Gastrocnemius medialis (tissue), 4 donors: ENCODE results near the gene POLE. TPM values are rescaled to one million over a fixed set of nuclear protein-coding genes. Genes with fewer than 3 reads are reported as not detected.
A peak's percentile ranks its signal among the peaks of the same experiment; 100 is the strongest.

Experiments used
- ATAC-seq, 2 donors: fragments of 150-250 bp; one replicate each; pipeline ENCODE4 v1.9.1; 2016
- DNase-seq, 2 donors: peaks; one replicate each; pipeline ENCODE4 v3.0.0-alpha.2; 2019
- H3K27ac ChIP-seq, 4 donors: fragments of 200-600 bp; sonication (generic); 1 replicate in 1 of 4; 2 replicates in 3 of 4; pipeline ENCODE4 v1.5.1; 2016 to 2018; ENCODE audit warnings: mild to moderate bottlenecking in 2 of 4, moderate library complexity in 1 of 4
- H3K27me3 ChIP-seq, 3 donors: fragments of 200-600 bp; sonication (generic) in 2 of 3; 1 replicate in 1 of 3; 2 replicates in 2 of 3; pipeline versions ENCODE4 v1.5.1 to v1.6.0; 2016 to 2019; ENCODE audit warnings: mild to moderate bottlenecking in 1 of 3, moderate library complexity in 1 of 3
- H3K36me3 ChIP-seq, 2 donors: fragments of 200-600 bp; sonication (generic) in 1 of 2; one replicate each; pipeline ENCODE4 v1.5.1; 2017 to 2018
- H3K4me1 ChIP-seq, 2 donors: fragments of 200-600 bp; sonication (generic) in 1 of 2; one replicate each; pipeline ENCODE4 v1.5.1; 2016 to 2017; ENCODE audit warnings: mild to moderate bottlenecking in 2 of 2
- H3K4me3 ChIP-seq, 4 donors: fragments of 200-600 bp; sonication (generic) in 3 of 4; 1 replicate in 1 of 4; 2 replicates in 3 of 4; pipeline ENCODE4 v1.5.1; 2016 to 2019; ENCODE audit warnings: mild to moderate bottlenecking in 2 of 4
- H3K9me3 ChIP-seq, 3 donors: fragments of 200-600 bp; sonication (generic) in 2 of 3; 1 replicate in 1 of 3; 2 replicates in 2 of 3; pipeline ENCODE4 v1.5.1; 2016 to 2019
- CTCF ChIP-seq, 5 experiments: fragments of 450-650 bp in 3 of 5; fragments of 200-600 bp in 2 of 5; sonication (generic) in 2 of 5; IDR thresholded peaks in 4 of 5; conservative IDR thresholded peaks in 1 of 5; 1 replicate in 4 of 5; 2 replicates in 1 of 5; pipeline ENCODE4 v1.5.1; 2016 to 2019; ENCODE audit warnings: antibody characterized with exemption in 5 of 5, mild to moderate bottlenecking in 3 of 5, moderate library complexity in 3 of 5
- POLR2A ChIP-seq, 2 donors: fragments of 450-650 bp; IDR thresholded peaks; one replicate each; pipeline ENCODE4 v1.6.1; 2017; ENCODE audit warnings: antibody characterized with exemption in 2 of 2, mild to moderate bottlenecking in 2 of 2, moderate library complexity in 2 of 2
- in situ Hi-C, 4 donors: fragments of 200-750 bp; cut with MboI; loops; one replicate each; pipeline versions ENCODE4 v1.15.0 to v1.8.0; 2017; ENCODE audit warnings: low sequenced_read_pairs in 4 of 4
- intact Hi-C: fragments of 100-400 bp; cut with DNase I; formaldehyde crosslinking; loops from one replicate; pipeline ENCODE4 v1.15.1; 2023; ENCODE audit warnings: low total_unique reads
- total RNA-seq, 4 donors: library from RNA; depleted of rRNA; stranded (reverse); fragments of >200 nt; gene quantifications; one replicate each; pipeline versions ENCODE4 v1.1.0 to v1.2.3, GENCODE V29; 2016

The POLE gene
- total RNA-seq, 4 donors from 2014 or later, result 7.1 to 18.7 (median 11.1) TPM

GRCh38 chr12:132611620-132612019, 75.5 kb downstream of the POLE start:
- in situ Hi-C loops (loop anchor here in 1 of 4 donors (25.0 kb wide), 1 partner anchor 199 kb away; no protein-coding TSS in a partner anchor), intact Hi-C loops (no loop called here)
- no peak for ATAC-seq
- H3K4me3 ChIP-seq, result no peak overlapping the region
- TF ChIP-seq POLR2A (IDR thresholded peaks at IDR 0.05), result no peak
- TF ChIP-seq CTCF (IDR thresholded peaks at IDR 0.05 in 4 of 5, conservative IDR thresholded peaks at IDR 0.05 in 1 of 5), result no peak
- no peak overlapping the region for H3K27ac ChIP-seq
- no peaks in the 10 kb centered on the region for H3K36me3 ChIP-seq
- DNase-seq, result no peak
- H3K4me1 ChIP-seq, result no peaks in the 10 kb centered on the region
- peaks cover 0 to under 1% (median 0%) of the 10 kb centered on the region in 3 donors for H3K9me3 ChIP-seq
- H3K27me3 ChIP-seq, result peaks cover 45 to 79% (median 56%) of the 10 kb centered on the region in 3 donors

GRCh38 chr12:132610866-132611602, 76.1 kb downstream of the POLE start:
- Histone ChIP-seq H3K4me3 (no peak overlapping the region), H3K27me3 (peaks cover 42 to 79% (median 55%) of the 10 kb centered on the region in 3 donors), H3K27ac (no peak overlapping the region), H3K36me3 (no peaks in the 10 kb centered on the region), H3K9me3 (no peaks in the 10 kb centered on the region), H3K4me1 (no peaks in the 10 kb centered on the region)
- in situ Hi-C loops (loop anchor here in 1 of 4 donors (25.0 kb wide), 1 partner anchor 199 kb away; no protein-coding TSS in a partner anchor), intact Hi-C loops (no loop called here)
- TF ChIP-seq POLR2A (IDR thresholded peaks at IDR 0.05), result no peak
- no peak for TF ChIP-seq CTCF (IDR thresholded peaks at IDR 0.05 in 4 of 5, conservative IDR thresholded peaks at IDR 0.05 in 1 of 5)
- DNase-seq, result no peak
- no peak for ATAC-seq

GRCh38 chr12:132610051-132610759, 76.9 kb downstream of the POLE start, which contains the start of gene LRCOL1:
LRCOL1 (minus strand) TSS chr12:132610582; CDS start chr12:132606251, 4,331 bp downstream.
- H3K27me3 ChIP-seq, result peaks cover 37 to 78% (median 51%) of the 10 kb centered on the region in 3 donors
- DNase-seq (no peak), ATAC-seq (no peak)

More at GRCh38 chr12:132610051-132610759, 76.9 kb downstream of the POLE start, which contains the start of gene LRCOL1:
- TF ChIP-seq CTCF (IDR thresholded peaks at IDR 0.05 in 4 of 5, conservative IDR thresholded peaks at IDR 0.05 in 1 of 5), result no peak
- TF ChIP-seq POLR2A (IDR thresholded peaks at IDR 0.05), result no peak
- H3K4me1 ChIP-seq, result no peaks in the 10 kb centered on the region
- intact Hi-C loops, result no loop called here
- peak within 1 kb of the TSS in 1 of 4 donors; percentile 17 for H3K4me3 ChIP-seq
- in situ Hi-C loops, result loop anchor here in 1 of 4 donors (25.0 kb wide), 1 partner anchor 198 kb away; no protein-coding TSS in a partner anchor
- H3K36me3 ChIP-seq, result no peaks in the 10 kb centered on the region
- H3K9me3 ChIP-seq, result no peaks in the 10 kb centered on the region
- H3K27ac ChIP-seq, result no peak within 1 kb of the TSS
